ENCODE measurements around the gene TET3. TPM values are rescaled to one million over a fixed set of nuclear protein-coding genes. Genes with fewer than 3 reads are reported as not detected.

TET3 gene
- total and polyA plus RNA-seq, 9 of the 15 experiments (the other 6 are each of a cell fraction or from before 2014, with no cell fraction given): 0.35 to 16.3 (median 5.5) TPM

DNA sequence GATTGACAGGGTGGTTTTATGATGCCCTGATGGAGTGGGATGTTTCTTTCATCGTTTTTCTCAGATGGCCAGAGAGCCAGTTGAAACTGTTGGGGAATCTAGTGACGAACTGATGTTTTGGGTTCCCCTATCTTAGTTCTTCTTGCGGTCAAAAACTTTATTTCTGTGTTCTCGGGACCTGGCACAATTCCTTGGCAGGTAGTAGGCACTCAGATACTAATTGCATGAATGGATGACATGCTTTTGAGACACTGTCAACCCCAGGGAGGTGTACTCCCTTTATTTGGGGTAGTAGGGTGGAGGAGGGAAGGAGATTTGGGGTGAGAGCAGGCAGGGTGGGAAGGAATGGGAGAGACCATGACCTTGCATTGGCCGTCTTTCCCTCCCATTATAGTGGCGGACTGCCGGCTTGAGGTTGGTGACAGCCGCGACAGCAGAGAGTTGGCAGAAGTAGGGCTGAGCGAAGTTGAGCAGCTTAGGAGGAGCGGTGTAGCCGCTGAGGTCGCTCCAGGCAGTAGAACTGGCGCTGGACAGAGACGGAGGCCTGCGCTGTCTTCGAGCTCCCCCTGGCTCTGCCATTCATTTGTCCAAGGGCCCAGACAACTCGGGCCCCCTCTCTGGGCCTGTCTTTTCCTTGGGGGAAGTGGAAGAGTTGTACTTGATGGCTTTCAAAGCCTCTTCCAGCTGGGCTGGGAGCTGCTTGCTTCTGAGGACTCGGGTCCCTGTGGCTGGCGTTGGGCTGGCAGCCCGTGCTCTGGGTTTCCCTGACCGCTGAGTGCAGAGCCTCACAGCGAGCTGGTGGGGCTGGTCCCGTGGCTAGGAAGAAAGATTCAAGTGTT is 2.6 kb downstream of the TET3 start (continued):
- TF ChIP-seq, protein P1, sequence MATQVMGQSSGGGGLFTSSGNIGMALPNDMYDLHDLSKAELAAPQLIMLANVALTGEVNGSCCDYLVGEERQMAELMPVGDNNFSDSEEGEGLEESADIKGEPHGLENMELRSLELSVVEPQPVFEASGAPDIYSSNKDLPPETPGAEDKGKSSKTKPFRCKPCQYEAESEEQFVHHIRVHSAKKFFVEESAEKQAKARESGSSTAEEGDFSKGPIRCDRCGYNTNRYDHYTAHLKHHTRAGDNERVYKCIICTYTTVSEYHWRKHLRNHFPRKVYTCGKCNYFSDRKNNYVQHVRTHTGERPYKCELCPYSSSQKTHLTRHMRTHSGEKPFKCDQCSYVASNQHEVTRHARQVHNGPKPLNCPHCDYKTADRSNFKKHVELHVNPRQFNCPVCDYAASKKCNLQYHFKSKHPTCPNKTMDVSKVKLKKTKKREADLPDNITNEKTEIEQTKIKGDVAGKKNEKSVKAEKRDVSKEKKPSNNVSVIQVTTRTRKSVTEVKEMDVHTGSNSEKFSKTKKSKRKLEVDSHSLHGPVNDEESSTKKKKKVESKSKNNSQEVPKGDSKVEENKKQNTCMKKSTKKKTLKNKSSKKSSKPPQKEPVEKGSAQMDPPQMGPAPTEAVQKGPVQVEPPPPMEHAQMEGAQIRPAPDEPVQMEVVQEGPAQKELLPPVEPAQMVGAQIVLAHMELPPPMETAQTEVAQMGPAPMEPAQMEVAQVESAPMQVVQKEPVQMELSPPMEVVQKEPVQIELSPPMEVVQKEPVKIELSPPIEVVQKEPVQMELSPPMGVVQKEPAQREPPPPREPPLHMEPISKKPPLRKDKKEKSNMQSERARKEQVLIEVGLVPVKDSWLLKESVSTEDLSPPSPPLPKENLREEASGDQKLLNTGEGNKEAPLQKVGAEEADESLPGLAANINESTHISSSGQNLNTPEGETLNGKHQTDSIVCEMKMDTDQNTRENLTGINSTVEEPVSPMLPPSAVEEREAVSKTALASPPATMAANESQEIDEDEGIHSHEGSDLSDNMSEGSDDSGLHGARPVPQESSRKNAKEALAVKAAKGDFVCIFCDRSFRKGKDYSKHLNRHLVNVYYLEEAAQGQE (IDR thresholded peaks at IDR 0.05; ENCODE audit: borderline replicate concordance): peak; percentile 97
- TF ChIP-seq, protein P1 (CRISPR knock-in tag; IDR thresholded peaks at IDR 0.05; ENCODE audit: low read depth): peak; percentile 84
- TF ChIP-seq MYC (IDR thresholded peaks at IDR 0.05; ENCODE audit: low read depth, low read length): 0 out of 2 replicates have a peak, but pooled peaks have one; percentile 13
- TF ChIP-seq MYC (CRISPR knock-in tag; IDR thresholded peaks at IDR 0.05; ENCODE audit: borderline replicate concordance, low read depth): no peak
- TF ChIP-seq ZNF57 (CRISPR knock-in tag; IDR thresholded peaks at IDR 0.05): no peak
- TF ChIP-seq TFAM (CRISPR knock-in tag; conservative IDR thresholded peaks at IDR 0.05): no peak
- 0 out of 2 replicates have a peak, but pooled peaks have one; percentile 15 for TF ChIP-seq JUND (IDR thresholded peaks at IDR 0.05; ENCODE audit: borderline replicate concordance, low read depth, low read length)
- no peak for TF ChIP-seq JUND (tag; IDR thresholded peaks at IDR 0.05; ENCODE audit: borderline replicate concordance, low read depth, low read length)
- TF ChIP-seq PHF21A (IDR thresholded peaks at IDR 0.05; ENCODE audit: borderline replicate concordance, low read depth): no peak
- TF ChIP-seq RBFOX2 (IDR thresholded peaks at IDR 0.05; ENCODE audit: low read depth, low read length): peak; percentile 43; the same call in 1 of the 2 replicates
- no peak for TF ChIP-seq ZNF778 (CRISPR knock-in tag; IDR thresholded peaks at IDR 0.05)
- TF ChIP-seq PHF20 (IDR thresholded peaks at IDR 0.05; ENCODE audit: partially characterized antibody): no peak
- 0 out of 2 replicates have a peak, but pooled peaks have one; percentile 78 for TF ChIP-seq HDGF (IDR thresholded peaks at IDR 0.05)
- TF ChIP-seq POLR2G (IDR thresholded peaks at IDR 0.05; ENCODE audit: low read depth, low read length): peak; percentile 29; the same call in 1 of the 2 replicates
- TF ChIP-seq, protein P2, sequence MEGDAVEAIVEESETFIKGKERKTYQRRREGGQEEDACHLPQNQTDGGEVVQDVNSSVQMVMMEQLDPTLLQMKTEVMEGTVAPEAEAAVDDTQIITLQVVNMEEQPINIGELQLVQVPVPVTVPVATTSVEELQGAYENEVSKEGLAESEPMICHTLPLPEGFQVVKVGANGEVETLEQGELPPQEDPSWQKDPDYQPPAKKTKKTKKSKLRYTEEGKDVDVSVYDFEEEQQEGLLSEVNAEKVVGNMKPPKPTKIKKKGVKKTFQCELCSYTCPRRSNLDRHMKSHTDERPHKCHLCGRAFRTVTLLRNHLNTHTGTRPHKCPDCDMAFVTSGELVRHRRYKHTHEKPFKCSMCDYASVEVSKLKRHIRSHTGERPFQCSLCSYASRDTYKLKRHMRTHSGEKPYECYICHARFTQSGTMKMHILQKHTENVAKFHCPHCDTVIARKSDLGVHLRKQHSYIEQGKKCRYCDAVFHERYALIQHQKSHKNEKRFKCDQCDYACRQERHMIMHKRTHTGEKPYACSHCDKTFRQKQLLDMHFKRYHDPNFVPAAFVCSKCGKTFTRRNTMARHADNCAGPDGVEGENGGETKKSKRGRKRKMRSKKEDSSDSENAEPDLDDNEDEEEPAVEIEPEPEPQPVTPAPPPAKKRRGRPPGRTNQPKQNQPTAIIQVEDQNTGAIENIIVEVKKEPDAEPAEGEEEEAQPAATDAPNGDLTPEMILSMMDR (IDR thresholded peaks at IDR 0.05 in 2 of 3, conservative IDR thresholded peaks at IDR 0.05 in 1 of 3; ENCODE audit: insufficient read depth in 2 of 3, low read depth in 1 of 3, low read length in 3 of 3): peak; percentile 74 to 88 (median 85)
- TF ChIP-seq KDM4B (IDR thresholded peaks at IDR 0.05; ENCODE audit: borderline replicate concordance in 2 of 2, low read depth in 1 of 2): no peak
- no peak for TF ChIP-seq MAFK (IDR thresholded peaks at IDR 0.05; ENCODE audit: low read length)
- no peak for TF ChIP-seq RHOXF2B (CRISPR knock-in tag; conservative IDR thresholded peaks at IDR 0.05)

Data from K562 (cell line).